PC-9 (cell line): ENCODE measurements around the gene GRID2. TPM values are rescaled to one million over a fixed set of nuclear protein-coding genes. Genes with fewer than 3 reads are reported as not detected.
"Not testable (repeated sequence)": the region's sequence is repeated elsewhere in the genome, so short reads cannot be mapped to it uniquely, and the experiment has no call there.

Source experiments
- BruUV-seq: library from RNA; stranded (reverse); fragments of 400-500 nt; replicated peaks from 2 replicates; lab custom pipeline; 2021; lab: Mats Ljungman, UMichigan
- CTCF ChIA-PET: fragments of 300-600 bp; sonication (Branson Sonifier 250); formaldehyde crosslinking; loops from one replicate; lab custom pipeline; 2022; ENCODE audit warnings: antibody characterized with exemption; lab: Charles Lee
- POLR2A ChIA-PET: fragments of 300-600 bp; sonication (Branson Sonifier 250); formaldehyde crosslinking; loops from one replicate; lab custom pipeline; 2022; ENCODE audit warnings: antibody characterized with exemption; ENCODE audit not compliant: unreplicated experiment; lab: Charles Lee
- DNase-seq, 2 experiments: peaks; one replicate each; pipeline versions ENCODE4 v3.0.0 to v3.0.0-alpha.2; 2015 to 2022; ENCODE audit warnings: mixed read lengths in 1 of 2
- H2AFZ ChIP-seq: fragments of 200-600 bp; sonication (generic); 2 replicates; pipeline ENCODE4 v1.8.1; 2017; ENCODE audit warnings: antibody characterized with exemption
- H3F3A ChIP-seq: fragments of 200-600 bp; sonication (generic); 2 replicates; pipeline ENCODE4 v1.8.1; 2017; ENCODE audit warnings: antibody characterized with exemption, mild to moderate bottlenecking, low read depth; ENCODE audit not compliant: insufficient read depth
- H3K27ac ChIP-seq: fragments of 200-600 bp; sonication (generic); 2 replicates; pipeline ENCODE4 v1.6.1; 2016; ENCODE audit warnings: mixed run types
- H3K27me3 ChIP-seq: fragments of 200-600 bp; sonication (generic); 2 replicates; pipeline ENCODE4 v1.6.1; 2016; ENCODE audit warnings: low read depth, mixed run types; ENCODE audit not compliant: insufficient read depth
- H3K36me3 ChIP-seq: fragments of 200-600 bp; sonication (generic); 2 replicates; pipeline ENCODE4 v1.6.1; 2016; ENCODE audit warnings: low read depth, mixed run types
- H3K4me1 ChIP-seq: fragments of 200-600 bp; sonication (generic); replicated peaks from 2 replicates; pipeline ENCODE4 v1.6.1; 2016; ENCODE audit warnings: mixed run types; ENCODE audit not compliant: insufficient read depth
- H3K4me2 ChIP-seq: fragments of 200-600 bp; sonication (generic); 2 replicates; pipeline ENCODE4 v1.6.1; 2017; ENCODE audit warnings: mixed run types
- H3K4me3 ChIP-seq: fragments of 200-600 bp; sonication (generic); 2 replicates; pipeline ENCODE4 v1.6.1; 2016; ENCODE audit warnings: mixed run types
- H3K79me2 ChIP-seq: fragments of 200-600 bp; sonication (generic); 2 replicates; pipeline ENCODE4 v1.6.1; 2017; ENCODE audit warnings: low read depth, mixed run types
- H3K9me2 ChIP-seq: fragments of 200-600 bp; sonication (generic); 2 replicates; pipeline ENCODE4 v1.8.1; 2017; ENCODE audit warnings: mild to moderate bottlenecking; ENCODE audit not compliant: insufficient read depth
- H3K9me3 ChIP-seq: fragments of 200-600 bp; sonication (generic); 2 replicates; pipeline ENCODE4 v1.8.1; 2016; ENCODE audit warnings: low read depth; ENCODE audit not compliant: insufficient read depth
- H4K20me1 ChIP-seq: fragments of 200-600 bp; sonication (generic); 2 replicates; pipeline ENCODE4 v1.8.1; 2017; ENCODE audit not compliant: insufficient read depth
- EZH2 ChIP-seq: fragments of 200-600 bp; sonication (generic); IDR thresholded peaks from 2 replicates; pipeline ENCODE4 v1.8.0; 2017; ENCODE audit warnings: antibody characterized with exemption, low read depth
- intact Hi-C: fragments of 100-400 bp; cut with micrococcal nuclease; formaldehyde crosslinking; loops from one replicate; pipeline ENCODE4 v1.10.0; 2022; ENCODE audit not compliant: unreplicated experiment
- total RNA-seq: library from RNA; stranded (reverse); gene quantifications from 2 replicates; pipeline ENCODE4 v1.2.3, GENCODE V29; 2021
- TF ChIP-seq, protein P1 (sequence below): fragments of 200-600 bp; sonication (generic); conservative IDR thresholded peaks from 2 replicates; pipeline ENCODE4 v1.6.1; 2017; ENCODE audit warnings: mixed run types, antibody characterized with exemption, mild to moderate bottlenecking, moderate library complexity

The GRID2 gene
- total RNA-seq, 1 experiment from 2014 or later, result not detected

DNA sequence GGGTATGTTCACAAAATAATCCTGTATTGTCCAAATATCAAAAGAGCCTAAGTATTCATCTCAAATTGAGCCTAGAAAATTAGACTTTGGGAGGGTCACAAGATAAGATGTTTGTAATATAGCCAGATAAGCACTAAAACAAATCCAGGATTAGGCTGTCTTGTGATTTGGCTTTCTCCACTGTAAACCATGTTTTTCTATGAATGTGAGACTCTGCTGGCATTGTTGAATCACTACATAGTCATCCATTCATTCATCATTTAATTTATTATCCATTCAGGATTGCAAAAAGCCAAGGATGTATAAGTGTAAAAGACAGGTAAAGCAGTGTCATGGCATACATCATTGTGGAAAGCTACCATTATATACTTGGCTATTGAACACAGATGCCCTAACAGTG lies 148.0 kb downstream of the GRID2 start:
- H3K9me3 ChIP-seq, result no peaks in the 10 kb centered on the region
- H3K4me1 ChIP-seq, result no peaks in the 10 kb centered on the region
- TF ChIP-seq, protein P1, sequence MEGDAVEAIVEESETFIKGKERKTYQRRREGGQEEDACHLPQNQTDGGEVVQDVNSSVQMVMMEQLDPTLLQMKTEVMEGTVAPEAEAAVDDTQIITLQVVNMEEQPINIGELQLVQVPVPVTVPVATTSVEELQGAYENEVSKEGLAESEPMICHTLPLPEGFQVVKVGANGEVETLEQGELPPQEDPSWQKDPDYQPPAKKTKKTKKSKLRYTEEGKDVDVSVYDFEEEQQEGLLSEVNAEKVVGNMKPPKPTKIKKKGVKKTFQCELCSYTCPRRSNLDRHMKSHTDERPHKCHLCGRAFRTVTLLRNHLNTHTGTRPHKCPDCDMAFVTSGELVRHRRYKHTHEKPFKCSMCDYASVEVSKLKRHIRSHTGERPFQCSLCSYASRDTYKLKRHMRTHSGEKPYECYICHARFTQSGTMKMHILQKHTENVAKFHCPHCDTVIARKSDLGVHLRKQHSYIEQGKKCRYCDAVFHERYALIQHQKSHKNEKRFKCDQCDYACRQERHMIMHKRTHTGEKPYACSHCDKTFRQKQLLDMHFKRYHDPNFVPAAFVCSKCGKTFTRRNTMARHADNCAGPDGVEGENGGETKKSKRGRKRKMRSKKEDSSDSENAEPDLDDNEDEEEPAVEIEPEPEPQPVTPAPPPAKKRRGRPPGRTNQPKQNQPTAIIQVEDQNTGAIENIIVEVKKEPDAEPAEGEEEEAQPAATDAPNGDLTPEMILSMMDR, result no peak
- TF ChIP-seq EZH2, result no peak
- no peak overlapping the region for H2AFZ ChIP-seq
- no peaks in the 10 kb centered on the region for H3K79me2 ChIP-seq
- no peak overlapping the region for H3K4me3 ChIP-seq
- POLR2A ChIA-PET, result no interaction called here
- no peaks in the 10 kb centered on the region for H3K9me2 ChIP-seq
- no TSS peak for BruUV-seq
- H4K20me1 ChIP-seq, result no peaks in the 10 kb centered on the region
- intact Hi-C loops, result no loop called here
- H3F3A ChIP-seq, result no peaks in the 10 kb centered on the region
- CTCF ChIA-PET, result no interaction called here
- H3K4me2 ChIP-seq, result no peak overlapping the region
- H3K27ac ChIP-seq, result no peak overlapping the region
- H3K36me3 ChIP-seq, result no peaks in the 10 kb centered on the region
- no peak for DNase-seq
- no peaks in the 10 kb centered on the region for H3K27me3 ChIP-seq

DNA sequence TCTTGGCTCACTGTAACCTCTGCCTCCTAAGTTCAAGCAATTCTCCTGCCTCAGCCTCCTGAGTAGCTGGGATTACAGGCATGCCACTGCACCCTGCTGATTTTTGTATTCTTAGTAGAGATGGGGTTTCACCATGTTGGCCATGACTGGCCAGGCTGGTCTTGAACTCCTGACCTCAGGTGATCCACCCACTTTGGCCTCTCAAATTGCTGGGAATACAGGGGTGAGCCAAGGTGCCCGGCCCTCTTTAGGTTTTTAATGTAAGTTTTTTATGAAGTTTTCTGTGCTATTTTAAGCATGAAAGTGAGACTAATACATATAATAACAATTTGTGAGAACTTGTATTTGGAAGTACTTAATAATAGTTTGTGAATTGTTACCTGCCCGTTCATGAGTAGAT lies 148.6 kb downstream of the GRID2 start:
- H3K27ac ChIP-seq, H3K4me2 ChIP-seq, H4K20me1 ChIP-seq, H3K9me3 ChIP-seq, DNase-seq, H2AFZ ChIP-seq, H3K27me3 ChIP-seq, H3K4me3 ChIP-seq, intact Hi-C loops, BruUV-seq, H3F3A ChIP-seq, CTCF ChIA-PET, H3K79me2 ChIP-seq, H3K9me2 ChIP-seq, H3K4me1 ChIP-seq, H3K36me3 ChIP-seq, POLR2A ChIA-PET: not testable (repeated sequence)

GRCh38 chr4:92455329-92455839 lies 151.6 kb downstream of the GRID2 start:
- no peaks in the 10 kb centered on the region for H3K9me2 ChIP-seq
- H3K36me3 ChIP-seq, result no peaks in the 10 kb centered on the region
- no peak for DNase-seq
- H4K20me1 ChIP-seq, result no peaks in the 10 kb centered on the region
- H3K27me3 ChIP-seq, result no peaks in the 10 kb centered on the region
- ChIA-PET POLR2A (no interaction called here), CTCF (no interaction called here)
- no peak overlapping the region for H3K4me2 ChIP-seq
- no peak overlapping the region for H3K27ac ChIP-seq
- H3K79me2 ChIP-seq, result no peaks in the 10 kb centered on the region
- no peaks in the 10 kb centered on the region for H3K4me1 ChIP-seq
- intact Hi-C loops, result no loop called here
- TF ChIP-seq EZH2, result no peak
- TF ChIP-seq, protein P1, result no peak
- no TSS peak for BruUV-seq
- H3F3A ChIP-seq, result no peaks in the 10 kb centered on the region
- no peaks in the 10 kb centered on the region for H3K9me3 ChIP-seq
- H3K4me3 ChIP-seq, result no peak overlapping the region
- no peak overlapping the region for H2AFZ ChIP-seq

- no TSS peak for BruUV-seq
- H3K4me3 ChIP-seq, result no peak overlapping the region
- ChIA-PET POLR2A (no interaction called here), CTCF (no interaction called here)
- H3K27ac ChIP-seq, result no peak overlapping the region
- no peaks in the 10 kb centered on the region for H4K20me1 ChIP-seq
- no peaks in the 10 kb centered on the region for H3K9me3 ChIP-seq
- TF ChIP-seq, protein P1, result no peak
- no peak for TF ChIP-seq EZH2
- H3K4me2 ChIP-seq, result no peak overlapping the region
- H3K4me1 ChIP-seq, result no peaks in the 10 kb centered on the region
- H3F3A ChIP-seq, result no peaks in the 10 kb centered on the region
- no peak for DNase-seq
- intact Hi-C loops, result no loop called here
- no peaks in the 10 kb centered on the region for H3K79me2 ChIP-seq
- H3K36me3 ChIP-seq, result no peaks in the 10 kb centered on the region
- no peak overlapping the region for H2AFZ ChIP-seq
- no peaks in the 10 kb centered on the region for H3K27me3 ChIP-seq
- H3K9me2 ChIP-seq, result no peaks in the 10 kb centered on the region
Observed at GRCh38 chr4:92455951-92456350, 152.2 kb downstream of the GRID2 start.
